GM19395 (cell line): Measurements from ENCODE around the gene F2.
"Not testable (repeated sequence)": the region's sequence is repeated elsewhere in the genome, so short reads cannot be mapped to it uniquely, and the experiment has no call there.

ENCODE experiments used
- ATAC-seq: cut with Tn5 transposase; IDR thresholded peaks from one replicate; pipeline ENCODE4 v1.9.1; 2021; ENCODE audit warnings: mild to moderate bottlenecking, moderate library complexity; ENCODE audit not compliant: unreplicated experiment

F2 gene

GRCh38 chr11:46712874-46713576 lies 6.0 kb upstream of the F2 start:
- no peak for ATAC-seq

DNA sequence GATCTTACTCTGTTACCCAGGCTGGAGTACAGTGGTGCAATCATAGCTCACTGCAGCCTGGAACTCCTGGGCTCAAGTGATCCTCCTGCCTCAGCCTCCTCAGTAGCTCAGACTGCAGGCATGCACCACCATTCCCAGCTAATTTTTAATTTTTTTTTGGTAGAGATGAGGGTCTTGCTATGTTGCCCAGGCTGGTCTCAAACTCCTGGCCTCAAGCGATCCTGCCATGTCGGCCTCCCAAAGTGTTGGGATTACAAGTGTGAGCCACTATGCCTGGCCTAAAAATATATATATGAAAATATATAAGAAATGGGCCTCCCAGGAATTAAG lies 1.2 kb upstream of the F2 start:
- ATAC-seq = not testable (repeated sequence)

GRCh38 chr11:46718155-46719019 lies 626 bp upstream of the F2 start:
- ATAC-seq = no peak

DNA sequence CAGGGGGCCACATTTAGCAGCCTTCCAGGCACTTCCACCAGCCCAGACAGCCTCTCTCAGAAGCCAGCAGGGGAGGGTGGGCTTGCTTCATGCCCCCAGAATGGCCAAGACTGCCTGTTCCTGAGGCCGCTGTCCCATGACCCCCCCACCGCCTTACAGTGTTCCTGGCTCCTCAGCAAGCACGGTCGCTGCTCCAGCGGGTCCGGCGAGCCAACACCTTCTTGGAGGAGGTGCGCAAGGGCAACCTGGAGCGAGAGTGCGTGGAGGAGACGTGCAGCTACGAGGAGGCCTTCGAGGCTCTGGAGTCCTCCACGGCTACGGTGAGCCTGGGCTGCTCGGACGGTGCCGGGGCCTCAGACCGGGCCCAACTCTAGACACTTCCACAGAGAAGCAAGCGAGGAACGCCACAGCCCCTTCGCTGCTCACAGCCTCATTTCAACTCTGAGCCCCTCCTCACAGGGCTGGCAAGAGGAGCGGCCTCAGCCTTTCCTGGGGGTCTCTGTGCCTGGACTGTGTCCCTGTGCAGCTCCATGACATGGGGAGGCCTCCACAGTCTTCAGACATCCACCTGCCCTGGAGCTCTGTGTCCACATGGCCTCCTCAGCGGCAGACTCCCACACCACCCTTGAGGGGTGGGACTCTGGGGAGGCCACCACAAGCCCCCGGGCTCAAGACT lies 668 bp downstream of the F2 start:
- no peak for ATAC-seq

GRCh38 chr11:46721286-46721685 lies 2.3 kb downstream of the F2 start:
- ATAC-seq = no peak

- ATAC-seq = no peak
Measured at GRCh38 chr11:46722566-46723358, 3.7 kb downstream of the F2 start.

- no peak for ATAC-seq
Measured at GRCh38 chr11:46723359-46723680, 4.3 kb downstream of the F2 start.

DNA sequence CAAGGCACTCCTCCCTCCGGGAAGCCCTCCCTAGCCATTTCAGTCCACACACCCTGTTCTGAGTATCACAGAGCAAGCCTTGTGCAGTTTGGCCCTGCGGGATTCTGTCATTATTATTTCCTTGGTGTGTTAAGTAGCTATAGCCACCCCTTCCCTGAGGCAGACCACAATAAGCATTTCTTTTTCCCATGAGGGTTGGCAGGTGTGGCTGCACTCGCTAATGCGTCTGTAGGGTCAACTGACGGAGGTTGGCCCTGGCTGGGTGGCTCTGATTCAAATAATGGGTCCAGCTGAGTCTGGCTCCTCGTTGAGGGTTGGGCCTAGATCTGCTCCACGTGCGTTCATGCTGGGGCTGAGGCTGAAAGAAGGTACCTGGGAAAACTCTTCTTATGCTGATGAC lies 5.1 kb downstream of the F2 start:
- no peak for ATAC-seq

GRCh38 chr11:46725338-46726205 lies 6.6 kb downstream of the F2 start:
- ATAC-seq = no peak

GRCh38 chr11:46726206-46726862 lies 7.3 kb downstream of the F2 start:
- no peak for ATAC-seq

DNA sequence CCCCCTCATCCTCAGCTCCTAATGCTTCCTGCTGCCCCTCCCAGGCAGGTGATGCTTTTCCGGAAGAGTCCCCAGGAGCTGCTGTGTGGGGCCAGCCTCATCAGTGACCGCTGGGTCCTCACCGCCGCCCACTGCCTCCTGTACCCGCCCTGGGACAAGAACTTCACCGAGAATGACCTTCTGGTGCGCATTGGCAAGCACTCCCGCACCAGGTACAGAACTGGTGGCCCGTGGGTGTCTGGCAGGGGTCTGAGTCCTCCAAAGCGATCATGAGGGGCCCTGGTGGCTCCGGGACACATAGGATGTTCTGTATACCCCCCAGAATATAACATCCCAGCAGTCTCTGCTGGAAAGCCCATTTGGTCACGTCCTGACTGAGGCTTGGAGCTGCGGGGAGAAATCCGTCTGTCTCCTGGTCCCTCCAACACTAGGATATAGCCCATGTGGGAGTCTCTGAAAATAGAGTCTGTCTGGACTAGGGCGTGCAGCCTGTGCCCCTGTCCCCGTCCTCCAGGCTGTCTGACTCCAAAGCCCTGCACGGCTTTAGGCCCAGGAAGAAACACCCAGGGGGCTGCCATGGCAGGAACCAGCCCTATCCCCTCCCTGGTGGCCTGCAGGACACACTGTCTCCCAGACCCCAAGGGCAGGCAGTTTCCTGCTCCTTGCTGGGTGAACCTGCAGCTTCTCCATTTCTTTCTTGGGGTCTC lies 9.1 kb downstream of the F2 start:
- ATAC-seq = no peak

DNA sequence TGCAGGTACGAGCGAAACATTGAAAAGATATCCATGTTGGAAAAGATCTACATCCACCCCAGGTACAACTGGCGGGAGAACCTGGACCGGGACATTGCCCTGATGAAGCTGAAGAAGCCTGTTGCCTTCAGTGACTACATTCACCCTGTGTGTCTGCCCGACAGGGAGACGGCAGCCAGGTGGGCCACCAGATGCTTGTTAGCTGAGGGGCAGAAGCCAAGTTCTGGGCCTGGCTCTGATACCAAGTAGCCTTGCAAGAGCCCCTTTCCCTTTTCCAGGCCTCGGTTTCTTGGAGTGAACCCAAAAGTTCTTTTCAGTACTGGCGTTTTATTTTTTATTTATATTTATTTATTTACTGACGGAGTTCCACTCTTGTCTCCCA lies 9.6 kb downstream of the F2 start:
- ATAC-seq = no peak

- no peak for ATAC-seq
Measured at GRCh38 chr11:46729110-46730027, 10.4 kb downstream of the F2 start.

- ATAC-seq = no peak
Measured at GRCh38 chr11:46731545-46731944, 12.5 kb downstream of the F2 start.

- ATAC-seq = no peak
Measured at GRCh38 chr11:46733234-46733633, 14.2 kb downstream of the F2 start.

GRCh38 chr11:46736146-46736545 lies 17.1 kb downstream of the F2 start:
- ATAC-seq = no peak

DNA sequence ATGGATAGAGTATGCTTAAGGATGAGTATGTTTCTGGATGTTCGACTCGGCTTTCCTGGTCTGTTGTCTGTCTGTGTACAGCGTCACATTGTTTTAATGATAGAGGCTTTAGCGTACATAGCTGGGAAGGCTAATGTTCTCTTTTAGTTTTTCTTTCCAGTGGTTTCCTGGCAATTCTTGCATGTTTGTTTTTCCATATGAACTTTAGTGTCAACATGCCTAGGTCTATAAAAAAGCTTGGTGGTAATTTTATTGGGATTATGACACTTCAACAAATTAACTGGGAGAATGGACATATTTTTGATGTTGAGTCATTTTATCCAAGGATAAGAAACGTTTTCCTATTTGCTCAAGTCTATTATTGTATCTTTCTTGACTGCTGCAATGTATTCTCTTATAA lies 17.6 kb downstream of the F2 start:
- ATAC-seq = no peak

DNA sequence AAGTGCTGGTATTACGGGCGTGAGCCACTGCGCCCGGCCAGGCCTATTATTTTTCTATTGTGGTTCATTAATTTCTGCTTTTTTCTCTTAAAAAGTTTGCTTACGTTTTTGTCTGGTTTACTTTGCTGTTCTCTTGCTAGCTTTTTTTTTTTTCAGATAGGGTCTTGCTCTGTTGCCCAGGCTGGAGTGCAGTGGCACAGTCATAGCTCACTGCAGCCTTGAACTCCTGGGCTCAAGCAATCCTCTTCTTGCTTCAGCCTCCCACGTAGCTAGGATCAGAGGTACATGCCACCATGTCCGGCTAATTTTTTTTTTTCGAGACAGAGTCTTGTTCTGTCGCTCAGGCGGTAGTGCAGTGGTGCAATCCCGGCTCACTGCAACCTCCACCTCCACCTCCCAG lies 18.7 kb downstream of the F2 start:
- ATAC-seq = no peak
